Activated naive CD4-positive, alpha-beta T cell treated with anti-CD3 and anti-CD28 coated beads, Interleukin-2, amount 50 U/mL, for 24 hours (primary cell): ENCODE data around the gene PDCL3.

ENCODE experiments used
- H3K27ac Mint-ChIP-seq: one replicate; pipeline ENCODE4 v1.8.0; 2021; ENCODE audit warnings: mild to moderate bottlenecking, mixed read lengths
- H3K27me3 Mint-ChIP-seq: one replicate; pipeline ENCODE4 v1.8.0; 2021; ENCODE audit warnings: mixed read lengths
- H3K36me3 Mint-ChIP-seq: one replicate; pipeline ENCODE4 v1.8.0; 2021; ENCODE audit warnings: mixed read lengths
- H3K4me1 Mint-ChIP-seq: one replicate; pipeline ENCODE4 v1.8.0; 2021; ENCODE audit warnings: mixed read lengths
- H3K4me3 Mint-ChIP-seq: one replicate; pipeline ENCODE4 v1.8.0; 2021; ENCODE audit warnings: mild to moderate bottlenecking, mixed read lengths
- H3K9me3 Mint-ChIP-seq: one replicate; pipeline ENCODE4 v1.8.0; 2021; ENCODE audit warnings: mixed read lengths

PDCL3 gene

DNA sequence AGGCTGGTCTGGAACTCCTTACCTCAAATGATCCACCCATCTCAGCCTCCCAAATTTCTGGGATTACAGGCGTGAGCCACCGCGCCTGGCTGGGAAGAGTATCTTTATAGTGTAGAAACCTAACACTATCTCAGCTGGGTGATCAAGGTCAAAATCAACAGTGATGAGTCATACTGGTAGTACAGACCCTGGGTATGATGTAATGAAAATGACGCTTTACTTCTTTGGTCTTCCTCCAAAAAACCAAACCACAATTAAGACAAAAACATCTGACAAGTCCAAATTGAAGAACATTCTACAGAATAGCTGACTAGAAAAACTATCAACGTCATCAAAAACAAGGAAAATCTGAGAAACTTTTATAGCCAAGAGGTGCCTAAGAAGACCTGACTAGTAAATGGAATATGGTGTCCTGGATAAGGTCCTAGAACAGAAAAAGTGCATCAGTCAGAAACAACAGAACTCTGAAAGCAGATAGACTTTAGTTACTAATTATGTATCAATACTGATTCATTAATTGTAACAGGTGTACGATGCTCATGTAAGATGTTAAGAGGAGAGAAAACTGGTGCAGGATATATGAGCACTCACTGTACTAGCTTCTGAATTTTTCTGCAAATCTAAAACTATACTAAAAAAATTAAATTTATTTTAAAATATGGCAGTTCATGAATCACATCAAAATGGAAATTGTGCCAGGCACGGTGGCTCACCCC is 25.4 kb downstream of the PDCL3 start:
- H3K4me3 Mint-ChIP-seq = peak overlapping the region; percentile 15
- peaks cover 34% of the 10 kb centered on the region for H3K4me1 Mint-ChIP-seq
- no peaks in the 10 kb centered on the region for H3K9me3 Mint-ChIP-seq
- peak overlapping the region; percentile 42 for H3K27ac Mint-ChIP-seq
- no peaks in the 10 kb centered on the region for H3K27me3 Mint-ChIP-seq
- H3K36me3 Mint-ChIP-seq = no peaks in the 10 kb centered on the region

DNA sequence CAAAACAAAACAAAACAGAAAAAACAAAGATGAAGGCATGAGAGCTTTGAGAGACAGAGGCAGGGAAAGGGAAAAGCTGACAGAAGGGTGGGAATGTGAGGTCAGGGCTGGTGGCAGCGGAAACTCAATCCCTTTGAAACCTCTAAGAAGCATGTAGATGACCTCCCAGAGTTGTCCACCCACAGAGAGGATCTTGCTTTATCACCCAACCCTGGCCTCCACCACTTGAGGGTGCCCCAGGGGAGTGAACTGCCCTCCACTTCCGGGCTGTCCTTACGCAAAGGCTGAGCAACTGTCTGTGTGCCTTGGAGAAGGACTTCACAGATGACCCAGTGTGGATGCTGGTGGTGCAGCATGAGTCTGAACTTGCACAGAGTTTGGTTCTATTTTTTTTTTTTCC is 26.7 kb downstream of the PDCL3 start:
- Mint-ChIP-seq H3K36me3 (no peaks in the 10 kb centered on the region), H3K4me1 (peaks cover 36% of the 10 kb centered on the region), H3K9me3 (no peaks in the 10 kb centered on the region), H3K27me3 (no peaks in the 10 kb centered on the region), H3K4me3 (no peak overlapping the region), H3K27ac (no peak overlapping the region)

GRCh38 chr2:100592226-100592625 is 29.4 kb downstream of the PDCL3 start:
- peaks cover 32% of the 10 kb centered on the region for H3K4me1 Mint-ChIP-seq
- H3K36me3 Mint-ChIP-seq = no peaks in the 10 kb centered on the region
- H3K27ac Mint-ChIP-seq = no peak overlapping the region
- H3K9me3 Mint-ChIP-seq = no peaks in the 10 kb centered on the region
- H3K27me3 Mint-ChIP-seq = no peaks in the 10 kb centered on the region
- no peak overlapping the region for H3K4me3 Mint-ChIP-seq

- H3K36me3 Mint-ChIP-seq = no peaks in the 10 kb centered on the region
Measured at GRCh38 chr2:100596465-100596864, 33.7 kb downstream of the PDCL3 start.

DNA sequence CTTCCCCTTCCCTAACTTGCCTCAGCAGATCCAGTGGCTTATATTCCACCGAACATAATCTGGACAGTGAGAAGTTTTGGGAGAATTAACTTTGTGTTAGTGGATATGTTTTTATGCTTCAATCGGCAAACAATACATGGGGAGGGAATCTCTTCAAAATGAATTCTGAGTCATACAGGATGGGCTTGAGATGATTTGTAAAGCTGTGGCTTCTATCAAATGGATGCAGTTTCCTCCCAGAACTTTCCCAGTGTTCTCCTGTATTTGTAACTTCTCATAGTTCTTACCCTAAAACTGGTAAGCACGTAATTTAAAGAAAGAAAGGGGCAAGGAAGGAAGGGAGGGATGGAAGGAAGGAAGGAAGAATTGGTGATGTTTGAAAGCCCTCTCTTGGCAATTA is 36.8 kb downstream of the PDCL3 start:
- Mint-ChIP-seq H3K4me1 (peaks cover 9% of the 10 kb centered on the region), H3K36me3 (no peaks in the 10 kb centered on the region), H3K9me3 (no peaks in the 10 kb centered on the region), H3K27ac (no peak overlapping the region), H3K27me3 (no peaks in the 10 kb centered on the region), H3K4me3 (no peak overlapping the region)

More at GRCh38 chr2:100596465-100596864, 33.7 kb downstream of the PDCL3 start:
- no peak overlapping the region for H3K27ac Mint-ChIP-seq
- no peaks in the 10 kb centered on the region for H3K27me3 Mint-ChIP-seq
- no peaks in the 10 kb centered on the region for H3K9me3 Mint-ChIP-seq
- H3K4me3 Mint-ChIP-seq = no peak overlapping the region
- peaks cover 16% of the 10 kb centered on the region for H3K4me1 Mint-ChIP-seq

GRCh38 chr2:100601661-100602060 is 38.9 kb downstream of the PDCL3 start:
- Mint-ChIP-seq H3K27ac (no peak overlapping the region), H3K27me3 (no peaks in the 10 kb centered on the region), H3K9me3 (no peaks in the 10 kb centered on the region), H3K4me1 (peaks cover under 1% of the 10 kb centered on the region), H3K36me3 (no peaks in the 10 kb centered on the region), H3K4me3 (no peak overlapping the region)

GRCh38 chr2:100603414-100603813 is 40.6 kb downstream of the PDCL3 start:
- no peaks in the 10 kb centered on the region for H3K9me3 Mint-ChIP-seq
- H3K4me3 Mint-ChIP-seq = no peak overlapping the region
- no peaks in the 10 kb centered on the region for H3K36me3 Mint-ChIP-seq
- H3K27me3 Mint-ChIP-seq = no peaks in the 10 kb centered on the region
- peaks cover 5% of the 10 kb centered on the region for H3K4me1 Mint-ChIP-seq
- no peak overlapping the region for H3K27ac Mint-ChIP-seq

GRCh38 chr2:100603948-100604633 is 41.3 kb downstream of the PDCL3 start:
- Mint-ChIP-seq H3K4me3 (no peak overlapping the region), H3K27me3 (no peaks in the 10 kb centered on the region), H3K36me3 (no peaks in the 10 kb centered on the region), H3K4me1 (peaks cover 5% of the 10 kb centered on the region), H3K27ac (no peak overlapping the region), H3K9me3 (no peaks in the 10 kb centered on the region)

DNA sequence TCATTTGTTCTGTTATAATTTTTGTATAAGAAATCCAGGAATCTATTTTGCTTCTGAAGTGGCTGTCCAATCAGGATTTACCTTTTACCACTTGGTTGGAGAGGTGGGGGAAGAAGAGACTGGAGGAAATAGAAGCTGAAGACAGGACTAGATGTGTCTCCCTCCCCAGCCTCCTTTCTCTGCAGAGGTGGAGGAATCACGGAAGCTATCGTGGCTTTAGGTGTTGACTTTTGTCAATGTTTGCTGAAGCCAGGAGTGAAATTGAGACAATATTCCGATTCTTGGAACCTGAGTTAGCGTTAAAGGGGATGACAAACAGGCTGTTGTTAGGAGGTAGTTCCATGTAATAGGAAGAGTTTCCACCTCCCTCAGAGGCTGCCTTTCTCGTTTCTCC is 43.5 kb downstream of the PDCL3 start:
- Mint-ChIP-seq H3K4me3 (no peak overlapping the region), H3K36me3 (no peaks in the 10 kb centered on the region), H3K27ac (no peak overlapping the region), H3K27me3 (no peaks in the 10 kb centered on the region), H3K9me3 (no peaks in the 10 kb centered on the region), H3K4me1 (peaks cover 11% of the 10 kb centered on the region)

- H3K27ac Mint-ChIP-seq = peak overlapping the region; percentile 49
- no peaks in the 10 kb centered on the region for H3K9me3 Mint-ChIP-seq
- H3K27me3 Mint-ChIP-seq = no peaks in the 10 kb centered on the region
- no peaks in the 10 kb centered on the region for H3K36me3 Mint-ChIP-seq
- no peak overlapping the region for H3K4me3 Mint-ChIP-seq
- peaks cover 11% of the 10 kb centered on the region for H3K4me1 Mint-ChIP-seq
Measured at GRCh38 chr2:100606726-100607343, 44.0 kb downstream of the PDCL3 start.

DNA sequence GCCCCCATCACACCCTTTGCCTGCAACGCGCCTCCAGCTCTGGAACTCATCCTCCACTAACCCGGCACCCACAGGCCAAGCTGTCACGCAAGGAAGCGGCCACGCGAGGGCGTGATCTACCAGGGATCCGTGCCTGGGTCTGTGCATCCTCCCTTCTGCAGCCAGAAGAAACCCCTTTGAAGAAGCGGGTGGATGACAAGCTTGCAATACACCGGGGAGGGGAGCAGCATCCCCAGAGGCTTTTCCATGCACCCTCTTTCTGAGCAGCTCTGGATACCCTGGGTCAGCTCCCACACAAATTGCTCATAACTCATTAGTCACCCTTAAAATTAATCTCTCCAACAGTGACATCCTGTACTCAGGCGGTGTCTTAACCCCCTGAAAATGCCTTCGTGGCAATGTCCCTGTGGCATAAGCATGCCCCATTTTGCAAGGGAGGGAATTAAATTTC is 47.6 kb downstream of the PDCL3 start:
- no peaks in the 10 kb centered on the region for H3K9me3 Mint-ChIP-seq

GRCh38 chr2:100611079-100612029 is 48.6 kb downstream of the PDCL3 start:
- no peaks in the 10 kb centered on the region for H3K9me3 Mint-ChIP-seq
- no peak overlapping the region for H3K27ac Mint-ChIP-seq
- H3K4me1 Mint-ChIP-seq = peaks cover 11% of the 10 kb centered on the region
- no peaks in the 10 kb centered on the region for H3K36me3 Mint-ChIP-seq
- H3K4me3 Mint-ChIP-seq = no peak overlapping the region
- H3K27me3 Mint-ChIP-seq = no peaks in the 10 kb centered on the region

More for the DNA sequence above, 47.6 kb downstream of the PDCL3 start:
- Mint-ChIP-seq H3K27me3 (no peaks in the 10 kb centered on the region), H3K4me3 (no peak overlapping the region), H3K27ac (no peak overlapping the region), H3K36me3 (no peaks in the 10 kb centered on the region), H3K4me1 (peaks cover 11% of the 10 kb centered on the region)

DNA sequence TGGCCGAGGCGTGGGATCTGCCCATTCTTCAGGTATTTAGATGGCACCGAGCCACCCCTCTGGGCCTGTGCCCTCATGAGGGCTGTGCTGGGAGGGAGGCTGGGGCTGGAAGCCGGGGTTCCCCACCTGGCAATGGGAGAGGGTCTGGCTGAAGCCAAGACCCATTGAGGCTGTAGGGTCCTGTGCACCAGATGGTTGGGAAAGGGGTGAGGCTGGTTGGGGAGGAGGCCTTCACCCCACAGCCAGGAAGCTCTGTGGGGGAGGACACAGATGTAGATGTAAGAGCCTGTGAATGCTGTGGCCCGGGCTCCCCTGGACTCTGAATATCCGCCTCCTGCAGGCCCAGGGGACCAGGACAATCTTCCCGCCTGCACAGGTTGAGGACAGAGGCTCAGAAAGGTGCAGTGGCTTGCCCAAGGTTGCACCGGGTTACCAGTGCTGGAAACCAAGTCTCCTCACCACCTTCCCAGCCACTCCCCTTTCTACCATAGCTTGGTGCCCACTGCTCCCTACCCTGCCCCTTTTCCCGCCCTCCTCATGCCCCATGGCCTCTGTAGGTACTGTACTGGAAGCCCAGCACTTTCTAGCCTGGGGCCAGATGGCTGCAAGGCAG is 49.7 kb downstream of the PDCL3 start:
- Mint-ChIP-seq H3K27me3 (no peaks in the 10 kb centered on the region), H3K9me3 (no peaks in the 10 kb centered on the region), H3K4me3 (no peak overlapping the region), H3K4me1 (peaks cover 16% of the 10 kb centered on the region), H3K27ac (no peak overlapping the region), H3K36me3 (no peaks in the 10 kb centered on the region)

DNA sequence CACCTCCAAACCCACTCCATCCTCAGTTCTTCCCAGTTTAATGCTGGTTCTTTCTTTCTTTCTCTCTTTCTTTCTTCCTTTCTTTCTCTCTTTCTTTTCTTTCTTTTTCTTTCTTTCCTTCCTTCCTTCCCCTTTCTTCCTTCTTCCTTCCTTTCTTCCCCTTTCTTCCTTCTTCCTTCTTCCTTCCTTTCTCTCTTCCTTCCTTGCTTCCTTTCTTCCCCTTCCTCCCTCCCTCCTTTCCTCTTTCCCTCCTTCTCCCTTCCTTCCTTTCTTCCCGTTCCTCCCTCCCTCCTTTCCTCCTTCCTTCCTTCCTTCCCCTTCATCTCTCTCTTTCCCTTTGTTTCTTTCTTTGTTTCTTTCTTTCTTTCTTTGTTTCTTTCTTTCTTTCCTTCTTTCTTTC is 50.9 kb downstream of the PDCL3 start:
- peak overlapping the region; percentile 19 for H3K27ac Mint-ChIP-seq
- H3K4me1 Mint-ChIP-seq = peaks cover 20% of the 10 kb centered on the region
- H3K36me3 Mint-ChIP-seq = no peaks in the 10 kb centered on the region
- H3K9me3 Mint-ChIP-seq = no peaks in the 10 kb centered on the region
- no peak overlapping the region for H3K4me3 Mint-ChIP-seq
- H3K27me3 Mint-ChIP-seq = no peaks in the 10 kb centered on the region

DNA sequence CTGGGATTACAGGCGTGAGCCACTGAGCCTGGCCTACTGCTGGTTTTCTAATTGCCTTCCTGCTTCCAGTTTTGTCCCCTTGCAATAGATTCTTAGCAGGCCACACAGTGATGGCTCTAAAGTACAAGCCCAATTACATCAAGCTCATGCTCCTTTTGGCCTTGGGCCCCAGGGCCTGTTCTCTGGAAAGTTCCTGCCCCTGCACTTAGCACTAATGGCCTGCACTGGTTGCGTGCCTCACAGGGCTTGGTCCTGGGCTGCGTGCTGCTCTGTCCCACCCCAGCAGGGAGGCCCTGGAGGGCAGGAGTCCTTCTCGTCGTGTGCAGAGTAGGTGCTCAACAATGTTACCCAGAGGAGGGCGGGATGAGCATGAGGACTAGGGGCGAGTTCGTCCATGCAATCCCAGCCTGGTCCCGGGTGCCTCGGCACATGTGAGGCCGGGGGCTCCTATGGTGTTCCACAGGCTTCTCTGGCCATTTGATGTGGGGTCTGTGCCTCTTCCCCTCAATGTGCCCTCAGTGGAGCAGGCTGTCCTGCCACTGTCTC is 51.7 kb downstream of the PDCL3 start:
- H3K27me3 Mint-ChIP-seq = no peaks in the 10 kb centered on the region
- H3K4me1 Mint-ChIP-seq = peaks cover 20% of the 10 kb centered on the region
- H3K4me3 Mint-ChIP-seq = no peak overlapping the region
- H3K27ac Mint-ChIP-seq = no peak overlapping the region
- H3K9me3 Mint-ChIP-seq = no peaks in the 10 kb centered on the region
- H3K36me3 Mint-ChIP-seq = no peaks in the 10 kb centered on the region
